ENCODE results near the gene BCAR3. TPM values are rescaled to one million over a fixed set of nuclear protein-coding genes. Genes with fewer than 3 reads are reported as not detected.
"Not testable (repeated sequence)": the region's sequence is repeated elsewhere in the genome, so short reads cannot be mapped to it uniquely, and the experiment has no call there.

BCAR3 gene
- total RNA-seq, 1 experiment from 2014 or later = 69.3 TPM

- no peak for DNase-seq (ENCODE audit: extremely low read depth, low read depth)
These were observed 9.5 kb upstream of the BCAR3 start for GRCh38 chr1:93690921-93691789.

GRCh38 chr1:93690341-93690740 is 8.7 kb upstream of the BCAR3 start:
- no peak for DNase-seq (ENCODE audit: extremely low read depth, low read depth)

- DNase-seq (ENCODE audit: extremely low read depth, low read depth) = no peak
These were observed 8.0 kb upstream of the BCAR3 start for GRCh38 chr1:93689521-93690223.

GRCh38 chr1:93687542-93687941 is 5.9 kb upstream of the BCAR3 start:
- no peak for DNase-seq (ENCODE audit: extremely low read depth, low read depth)

GRCh38 chr1:93686504-93687250 is 5.0 kb upstream of the BCAR3 start:
- no peak for DNase-seq (ENCODE audit: extremely low read depth, low read depth)

- no peak for DNase-seq (ENCODE audit: extremely low read depth, low read depth)
These were observed 4.3 kb upstream of the BCAR3 start for GRCh38 chr1:93685918-93686317.

GRCh38 chr1:93683234-93683633 is 1.6 kb upstream of the BCAR3 start:
- DNase-seq (ENCODE audit: extremely low read depth, low read depth) = no peak

- DNase-seq (ENCODE audit: extremely low read depth, low read depth) = no peak
These were observed 364 bp upstream of the BCAR3 start for GRCh38 chr1:93681989-93682412.

- peak; percentile 80 for DNase-seq (ENCODE audit: extremely low read depth, low read depth)
These were observed 1.1 kb downstream of the BCAR3 start for GRCh38 chr1:93680420-93681100.

- no peak for DNase-seq (ENCODE audit: extremely low read depth, low read depth)
These were observed 1.6 kb downstream of the BCAR3 start for GRCh38 chr1:93680076-93680419.

GRCh38 chr1:93679546-93679945 is 2.1 kb downstream of the BCAR3 start:
- DNase-seq (ENCODE audit: extremely low read depth, low read depth) = no peak

- DNase-seq (ENCODE audit: extremely low read depth, low read depth) = no peak
These were observed 2.6 kb downstream of the BCAR3 start for GRCh38 chr1:93678946-93679480.

GRCh38 chr1:93678491-93678890 is 3.1 kb downstream of the BCAR3 start:
- DNase-seq (ENCODE audit: extremely low read depth, low read depth) = no peak

GRCh38 chr1:93677729-93678128 is 3.9 kb downstream of the BCAR3 start:
- DNase-seq (ENCODE audit: extremely low read depth, low read depth) = no peak

GRCh38 chr1:93676427-93676826 is 5.2 kb downstream of the BCAR3 start:
- DNase-seq (ENCODE audit: extremely low read depth, low read depth) = no peak

GRCh38 chr1:93675931-93676330 is 5.7 kb downstream of the BCAR3 start:
- no peak for DNase-seq (ENCODE audit: extremely low read depth, low read depth)

- DNase-seq (ENCODE audit: extremely low read depth, low read depth) = no peak
These were observed 6.4 kb downstream of the BCAR3 start for GRCh38 chr1:93675271-93675670.

- DNase-seq (ENCODE audit: extremely low read depth, low read depth) = not testable (repeated sequence)
These were observed 7.6 kb downstream of the BCAR3 start for GRCh38 chr1:93674071-93674470.

- no peak for DNase-seq (ENCODE audit: extremely low read depth, low read depth)
These were observed 8.3 kb downstream of the BCAR3 start for GRCh38 chr1:93673163-93673829.

All from NCI-H460 (cell line).